Measurements from ENCODE around the gene EXOC2. TPM values are rescaled to one million over a fixed set of nuclear protein-coding genes. Genes with fewer than 3 reads are reported as not detected.

Gene EXOC2
- total RNA-seq, 4 donors from 2014 or later = 18.1 to 32.3 (median 21.6) TPM

- ATAC-seq (ENCODE audit: low FRiP score) (no peak), DNase-seq (ENCODE audit: low spot score) (no peak)
- no peak for TF ChIP-seq CTCF (IDR thresholded peaks at IDR 0.05)
Measured at GRCh38 chr6:680251-680650, 12.7 kb downstream of the EXOC2 start.

DNA sequence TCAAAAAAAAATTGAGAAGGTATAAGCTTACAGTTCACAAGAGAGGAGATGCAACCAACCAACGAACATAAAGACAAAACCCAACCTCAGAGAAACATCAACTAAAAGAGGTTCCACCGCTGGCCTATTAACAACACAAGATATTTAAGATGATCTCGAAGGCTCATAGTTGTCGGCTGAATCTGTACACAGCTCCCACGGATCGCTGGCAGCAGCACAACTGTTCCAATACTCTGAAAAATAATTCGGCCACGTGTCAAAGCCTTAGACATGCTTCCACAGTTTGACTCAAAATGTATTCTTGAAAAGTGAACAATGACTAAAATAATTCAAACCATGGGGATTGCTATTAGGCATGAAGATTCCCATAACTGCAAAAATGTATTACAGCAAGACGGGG is 13.7 kb downstream of the EXOC2 start:
- ATAC-seq (ENCODE audit: low FRiP score) (no peak), DNase-seq (ENCODE audit: low spot score) (no peak)
- no peak for TF ChIP-seq CTCF (IDR thresholded peaks at IDR 0.05)

DNA sequence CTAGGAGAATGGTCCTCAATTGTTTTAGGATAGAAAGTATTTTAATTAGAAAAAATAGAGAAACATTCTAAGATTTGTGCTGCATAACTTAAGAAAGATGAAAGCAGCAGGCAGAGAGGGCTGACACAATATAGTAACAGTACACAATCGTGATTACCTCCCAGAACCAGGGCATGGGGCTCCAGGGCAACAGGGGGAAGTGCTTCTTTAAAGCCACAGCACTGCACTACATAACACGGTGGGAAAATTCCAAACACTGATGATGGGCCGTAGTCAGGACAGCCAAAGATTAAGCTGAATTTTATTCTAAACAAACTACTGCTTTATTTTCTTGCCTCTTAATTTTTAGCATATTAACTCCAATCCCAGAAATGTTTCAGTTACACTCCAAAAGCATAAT is 14.4 kb downstream of the EXOC2 start:
- no peak for TF ChIP-seq CTCF (IDR thresholded peaks at IDR 0.05)
- ATAC-seq (ENCODE audit: low FRiP score) = no peak
- no peak for DNase-seq (ENCODE audit: low spot score)

DNA sequence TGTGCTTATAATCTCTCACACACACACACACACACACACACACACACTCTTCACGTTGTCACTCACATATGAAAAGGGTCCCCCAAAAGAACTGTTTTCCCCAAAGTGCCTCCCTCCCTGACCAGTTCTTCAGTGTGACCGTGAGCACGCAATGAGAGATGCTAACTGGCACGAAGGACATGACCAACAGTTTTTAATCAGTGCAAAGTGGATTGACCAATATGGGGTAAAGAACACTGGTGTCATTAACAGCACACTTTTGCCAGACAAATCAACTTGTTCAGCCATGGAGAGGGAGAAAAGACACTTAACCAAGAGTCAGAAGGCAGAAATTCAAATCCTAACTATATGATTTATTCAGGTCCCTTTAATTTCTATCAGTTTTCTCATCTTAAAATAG is 15.0 kb downstream of the EXOC2 start:
- no peak for ATAC-seq (ENCODE audit: low FRiP score)
- TF ChIP-seq CTCF (IDR thresholded peaks at IDR 0.05) = no peak

DNA sequence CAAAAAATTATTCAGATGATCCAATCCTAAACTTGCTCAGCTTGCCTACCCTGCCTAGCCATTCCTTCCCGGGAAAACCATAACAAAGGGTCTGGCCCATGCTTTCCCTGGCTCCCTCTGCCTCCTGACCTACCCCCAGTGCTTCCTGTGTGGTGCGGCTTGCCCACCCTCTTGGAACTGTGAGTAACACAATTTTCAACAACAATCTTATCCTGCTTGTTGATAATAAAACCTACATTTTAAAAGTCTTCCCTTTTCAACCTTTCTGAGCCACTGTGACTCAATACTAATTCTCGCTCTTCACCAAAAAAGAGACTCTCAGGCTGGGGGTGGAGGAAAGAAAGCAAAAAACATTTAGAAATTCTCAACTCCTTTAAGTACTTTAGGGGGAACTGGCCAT is 18.0 kb downstream of the EXOC2 start:
- DNase-seq (ENCODE audit: low spot score) = no peak
- TF ChIP-seq CTCF (IDR thresholded peaks at IDR 0.05) = no peak
- no peak for ATAC-seq (ENCODE audit: low FRiP score)

More for the DNA sequence above, 15.0 kb downstream of the EXOC2 start:
- no peak for DNase-seq (ENCODE audit: low spot score)

GRCh38 chr6:674406-674805 is 18.5 kb downstream of the EXOC2 start:
- DNase-seq (ENCODE audit: low spot score) (no peak), ATAC-seq (ENCODE audit: low FRiP score) (no peak)
- TF ChIP-seq CTCF (IDR thresholded peaks at IDR 0.05) = no peak

GRCh38 chr6:667253-667927 is 25.5 kb downstream of the EXOC2 start:
- no peak for TF ChIP-seq CTCF (IDR thresholded peaks at IDR 0.05)
- DNase-seq (ENCODE audit: low spot score) (no peak), ATAC-seq (ENCODE audit: low FRiP score) (no peak)
